Natural killer cell treated with Interleukin-12 subunit alpha and Interleukin-12 subunit beta and Interleukin-15 and Interleukin-18, amount 100 ng/mL, for 72 hours (primary cell): ENCODE results near the gene HESX1. TPM values are rescaled to one million over a fixed set of nuclear protein-coding genes. Genes with fewer than 3 reads are reported as not detected.

Experiments
- ATAC-seq, 2 donors: fragments of 150-1000 bp; cut with Tn5 transposase in 1 of 2; sonication (Bioruptor Pico), chemical (Tn5 transposase) in 1 of 2; 2 replicates each; pipeline ENCODE4 v1.10.0; 2021
- DNase-seq: peaks from one replicate; pipeline ENCODE4 v3.0.0; 2022; ENCODE audit warnings: low spot score
- H3K27ac Mint-ChIP-seq, 2 donors: 1 replicate in 1 of 2; 2 replicates in 1 of 2; pipeline ENCODE4 v1.8.0; 2022; ENCODE audit warnings: mixed read lengths in 2 of 2, mild to moderate bottlenecking in 1 of 2, moderate library complexity in 1 of 2
- H3K27me3 Mint-ChIP-seq, 2 donors: 1 replicate in 1 of 2; 2 replicates in 1 of 2; pipeline ENCODE4 v1.8.0; 2022; ENCODE audit warnings: mixed read lengths in 2 of 2
- H3K36me3 Mint-ChIP-seq: one replicate; pipeline ENCODE4 v1.8.0; 2022; ENCODE audit warnings: mixed read lengths
- H3K4me1 Mint-ChIP-seq, 2 donors: 1 replicate in 1 of 2; 2 replicates in 1 of 2; pipeline ENCODE4 v1.8.0; 2022; ENCODE audit warnings: low read depth in 2 of 2, mixed read lengths in 2 of 2, mild to moderate bottlenecking in 1 of 2
- H3K4me3 Mint-ChIP-seq: one replicate; pipeline ENCODE4 v1.8.0; 2022; ENCODE audit warnings: mixed read lengths
- H3K9me3 Mint-ChIP-seq: 2 replicates; pipeline ENCODE4 v1.8.0; 2022; ENCODE audit warnings: mixed read lengths
- total RNA-seq, 2 donors: library from RNA; stranded (reverse); gene quantifications; one replicate each; pipeline ENCODE4 v1.2.3, GENCODE V29; 2022

Gene HESX1
- not detected for total RNA-seq

GRCh38 chr3:57199895-57200297, at the start of gene HESX1:
Gene HESX1, minus strand, starts transcription at chr3:57199978. Its CDS starts 60 bp downstream, at chr3:57199918.
- DNase-seq (no peak), ATAC-seq (no peak)
- Mint-ChIP-seq H3K27ac (no peak within 1 kb of the TSS), H3K36me3 (no peaks in the 10 kb centered on the region), H3K27me3 (peaks cover 4 to 7% of the 10 kb centered on the region in 2 donors), H3K4me1 (peaks cover 0 to 3% of the 10 kb centered on the region in 2 donors), H3K4me3 (no peak within 1 kb of the TSS), H3K9me3 (no peaks in the 10 kb centered on the region)

GRCh38 chr3:57244946-57245345, 45.2 kb upstream of the HESX1 start:
- Mint-ChIP-seq H3K36me3 (peaks cover 25% of the 10 kb centered on the region), H3K27me3 (no peaks in the 10 kb centered on the region), H3K27ac (no peak overlapping the region)

GRCh38 chr3:57234613-57235575, 35.1 kb upstream of the HESX1 start:
- H3K36me3 Mint-ChIP-seq = peaks cover 11% of the 10 kb centered on the region
- DNase-seq (no peak), ATAC-seq (no peak)
- no peaks in the 10 kb centered on the region for H3K27me3 Mint-ChIP-seq
- no peak overlapping the region for H3K27ac Mint-ChIP-seq
- no peak overlapping the region for H3K4me3 Mint-ChIP-seq
- peaks cover 0 to 5% of the 10 kb centered on the region in 2 donors for H3K4me1 Mint-ChIP-seq
- no peaks in the 10 kb centered on the region for H3K9me3 Mint-ChIP-seq

More at GRCh38 chr3:57244946-57245345, 45.2 kb upstream of the HESX1 start:
- ATAC-seq (no peak), DNase-seq (no peak)
- Mint-ChIP-seq H3K4me3 (no peak overlapping the region), H3K9me3 (no peaks in the 10 kb centered on the region), H3K4me1 (no peaks in the 10 kb centered on the region)

GRCh38 chr3:57233799-57234198, 34.0 kb upstream of the HESX1 start:
- Mint-ChIP-seq H3K27me3 (no peaks in the 10 kb centered on the region), H3K4me1 (peaks cover 5 to 13% of the 10 kb centered on the region in 2 donors), H3K36me3 (peaks cover 3% of the 10 kb centered on the region), H3K4me3 (no peak overlapping the region), H3K27ac (no peak overlapping the region), H3K9me3 (no peaks in the 10 kb centered on the region)
- DNase-seq = no peak
- ATAC-seq = no peak

GRCh38 chr3:57230006-57230405, 30.2 kb upstream of the HESX1 start:
- ATAC-seq = no peak
- H3K27ac Mint-ChIP-seq = no peak overlapping the region
- peaks cover 11 to 25% of the 10 kb centered on the region in 2 donors for H3K4me1 Mint-ChIP-seq

GRCh38 chr3:57227930-57228751, 28.4 kb upstream of the HESX1 start:
- Mint-ChIP-seq H3K4me1 (peaks cover 11 to 20% of the 10 kb centered on the region in 2 donors), H3K36me3 (no peaks in the 10 kb centered on the region), H3K4me3 (peak overlapping the region; percentile 80), H3K9me3 (no peaks in the 10 kb centered on the region), H3K27ac (peak overlapping the region; percentile 38 to 78), H3K27me3 (no peaks in the 10 kb centered on the region)
- DNase-seq (no peak), ATAC-seq (peak in 1 of 2 donors; percentile 61)

More at GRCh38 chr3:57230006-57230405, 30.2 kb upstream of the HESX1 start:
- Mint-ChIP-seq H3K27me3 (no peaks in the 10 kb centered on the region), H3K9me3 (no peaks in the 10 kb centered on the region), H3K36me3 (no peaks in the 10 kb centered on the region), H3K4me3 (no peak overlapping the region)
- DNase-seq = no peak

- peak; percentile 96 to 99 for ATAC-seq
- peak within 1 kb of the TSS; percentile 38 to 78 for H3K27ac Mint-ChIP-seq
These were observed 27.6 kb upstream of the HESX1 start, which contains the start of gene APPL1 for GRCh38 chr3:57227204-57227929. Gene APPL1, plus strand, starts transcription at chr3:57227729. Its CDS starts 155 bp downstream, at chr3:57227884.

GRCh38 chr3:57226176-57226575, 26.4 kb upstream of the HESX1 start:
- Mint-ChIP-seq H3K4me1 (peaks cover 11 to 20% of the 10 kb centered on the region in 2 donors), H3K9me3 (no peaks in the 10 kb centered on the region), H3K36me3 (no peaks in the 10 kb centered on the region), H3K27ac (no peak overlapping the region), H3K4me3 (no peak overlapping the region), H3K27me3 (no peaks in the 10 kb centered on the region)
- ATAC-seq = no peak
- no peak for DNase-seq

More at GRCh38 chr3:57227204-57227929, 27.6 kb upstream of the HESX1 start, which contains the start of gene APPL1:
- peak; percentile 96 for DNase-seq
- H3K4me1 Mint-ChIP-seq = peaks cover 11 to 20% of the 10 kb centered on the region in 2 donors
- H3K36me3 Mint-ChIP-seq = no peaks in the 10 kb centered on the region
- peak within 1 kb of the TSS; percentile 83 for H3K4me3 Mint-ChIP-seq
- H3K9me3 Mint-ChIP-seq = no peaks in the 10 kb centered on the region
- no peaks in the 10 kb centered on the region for H3K27me3 Mint-ChIP-seq

- Mint-ChIP-seq H3K27me3 (no peaks in the 10 kb centered on the region), H3K4me1 (peaks cover 11 to 20% of the 10 kb centered on the region in 2 donors), H3K27ac (no peak overlapping the region), H3K4me3 (no peak overlapping the region), H3K36me3 (no peaks in the 10 kb centered on the region), H3K9me3 (no peaks in the 10 kb centered on the region)
- ATAC-seq (no peak), DNase-seq (no peak)
These were observed 25.1 kb upstream of the HESX1 start for GRCh38 chr3:57224856-57225255.

GRCh38 chr3:57221883-57222282, 22.1 kb upstream of the HESX1 start:
- H3K27me3 Mint-ChIP-seq = no peaks in the 10 kb centered on the region
- DNase-seq (no peak), ATAC-seq (no peak)
- H3K27ac Mint-ChIP-seq = no peak overlapping the region
- H3K9me3 Mint-ChIP-seq = no peaks in the 10 kb centered on the region
- H3K36me3 Mint-ChIP-seq = no peaks in the 10 kb centered on the region
- peaks cover 2 to 3% of the 10 kb centered on the region in 2 donors for H3K4me1 Mint-ChIP-seq
- no peak overlapping the region for H3K4me3 Mint-ChIP-seq

GRCh38 chr3:57206423-57206822, 6.6 kb upstream of the HESX1 start:
- Mint-ChIP-seq H3K4me3 (no peak overlapping the region), H3K27ac (no peak overlapping the region), H3K4me1 (no peaks in the 10 kb centered on the region), H3K27me3 (no peaks in the 10 kb centered on the region), H3K9me3 (no peaks in the 10 kb centered on the region), H3K36me3 (no peaks in the 10 kb centered on the region)
- DNase-seq (no peak), ATAC-seq (no peak)

GRCh38 chr3:57194641-57195040, 5.1 kb downstream of the HESX1 start:
- Mint-ChIP-seq H3K4me1 (peaks cover 0 to 3% of the 10 kb centered on the region in 2 donors), H3K27ac (no peak overlapping the region), H3K4me3 (no peak overlapping the region), H3K9me3 (no peaks in the 10 kb centered on the region), H3K27me3 (peaks cover 12 to 22% of the 10 kb centered on the region in 2 donors), H3K36me3 (no peaks in the 10 kb centered on the region)
- DNase-seq (no peak), ATAC-seq (no peak)

GRCh38 chr3:57192028-57192427, 7.8 kb downstream of the HESX1 start:
- no peaks in the 10 kb centered on the region for H3K36me3 Mint-ChIP-seq
- H3K9me3 Mint-ChIP-seq = no peaks in the 10 kb centered on the region
- DNase-seq = no peak

More at GRCh38 chr3:57192028-57192427, 7.8 kb downstream of the HESX1 start:
- Mint-ChIP-seq H3K27me3 (peaks cover 14 to 21% of the 10 kb centered on the region in 2 donors), H3K27ac (no peak overlapping the region), H3K4me3 (no peak overlapping the region), H3K4me1 (peaks cover 0 to 3% of the 10 kb centered on the region in 2 donors)
- no peak for ATAC-seq
